Fibroblast of pulmonary artery (primary cell): ENCODE measurements around the gene ACTR2.

Source experiments
- DNase-seq: peaks from one replicate; pipeline ENCODE4 v3.0.0-alpha.2; 2010; ENCODE audit warnings: low read depth
- H3K4me3 ChIP-seq: replicated peaks from 2 replicates; pipeline ENCODE4 v1.5.1; 2011; ENCODE audit warnings: low read depth, mild to moderate bottlenecking, control low read depth, low read length, moderate library complexity
- CTCF ChIP-seq: IDR thresholded peaks from 2 replicates; pipeline ENCODE4 v1.5.1; 2011; ENCODE audit warnings: mild to moderate bottlenecking, control low read depth, low read length, inconsistent platforms; ENCODE audit errors: missing control alignments

The ACTR2 gene

DNA sequence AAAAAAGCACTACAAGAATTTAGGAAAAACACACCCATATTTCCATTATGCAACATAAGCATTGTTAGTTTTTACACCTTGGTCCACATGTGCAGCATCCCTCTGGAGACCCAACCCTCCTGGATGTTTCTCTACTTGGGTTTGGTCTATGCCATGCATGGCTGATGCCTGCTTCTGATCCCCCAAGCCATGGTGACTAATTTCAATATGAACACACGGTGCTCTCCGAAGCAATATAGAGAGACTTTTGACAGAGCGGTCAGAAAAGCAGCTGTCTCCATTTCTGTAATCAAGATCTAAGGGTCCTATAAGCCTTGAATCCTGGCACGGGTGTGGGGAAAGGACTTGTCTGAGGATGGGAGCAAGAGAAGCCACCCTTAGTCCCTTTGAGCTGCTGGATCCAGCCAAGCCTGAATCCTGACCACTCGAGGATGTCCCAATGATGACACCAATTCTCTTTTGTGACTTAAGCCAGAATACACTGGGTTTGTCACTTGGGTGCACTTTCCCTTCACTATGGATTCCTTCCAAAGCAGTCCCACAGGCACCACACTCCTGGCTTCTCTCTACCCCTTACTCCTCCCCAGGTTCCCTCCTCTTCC lies 91.5 kb downstream of the ACTR2 start:
- no peak for TF ChIP-seq CTCF

GRCh38 chr2:65319674-65320041 lies 92.0 kb downstream of the ACTR2 start:
- TF ChIP-seq CTCF = no peak
- DNase-seq = no peak
- H3K4me3 ChIP-seq = no peak overlapping the region

More for the DNA sequence above, 91.5 kb downstream of the ACTR2 start:
- H3K4me3 ChIP-seq = no peak overlapping the region
- no peak for DNase-seq

DNA sequence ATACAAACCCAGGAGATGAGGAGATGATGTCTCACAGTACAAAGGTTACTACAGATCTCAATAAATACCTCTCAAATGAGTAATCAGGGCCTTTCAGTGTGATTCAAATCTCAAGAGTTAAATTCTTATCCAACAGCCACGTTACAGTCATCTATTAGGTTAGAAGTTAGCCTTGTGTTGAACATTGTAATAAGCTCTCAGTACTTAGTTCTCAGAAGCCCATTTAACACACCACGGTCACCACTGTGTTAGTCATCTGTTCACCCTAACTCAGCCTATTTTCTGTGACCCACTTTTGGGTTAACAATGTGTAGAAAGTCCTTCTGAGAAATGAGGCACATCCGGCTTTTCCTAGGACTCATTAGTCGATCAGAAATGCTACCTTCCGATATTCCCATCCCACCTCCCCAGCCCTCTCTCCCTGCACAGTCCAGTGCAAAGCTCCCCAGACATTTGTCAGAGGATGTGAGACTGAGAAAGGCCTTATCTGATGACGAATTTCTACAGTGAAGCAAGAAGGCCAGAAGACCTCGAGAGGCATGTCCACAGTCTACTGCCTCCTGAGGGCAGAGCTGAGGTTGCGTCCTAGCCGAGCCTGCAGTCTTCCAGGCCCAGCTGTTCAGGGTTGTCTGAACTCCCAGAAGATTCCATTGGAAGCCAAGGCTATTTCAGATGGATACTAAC lies 92.6 kb downstream of the ACTR2 start:
- DNase-seq = peak; percentile 87
- H3K4me3 ChIP-seq = no peak overlapping the region
- TF ChIP-seq CTCF = peak; percentile 67
